Medulla oblongata (tissue), 1 donor: ENCODE data around the gene TRIM65.

Experiments used
- DNase-seq: peaks from one replicate; pipeline ENCODE4 v3.0.0-alpha.2; 2015; ENCODE audit errors: extremely low spot score

Gene TRIM65

DNA sequence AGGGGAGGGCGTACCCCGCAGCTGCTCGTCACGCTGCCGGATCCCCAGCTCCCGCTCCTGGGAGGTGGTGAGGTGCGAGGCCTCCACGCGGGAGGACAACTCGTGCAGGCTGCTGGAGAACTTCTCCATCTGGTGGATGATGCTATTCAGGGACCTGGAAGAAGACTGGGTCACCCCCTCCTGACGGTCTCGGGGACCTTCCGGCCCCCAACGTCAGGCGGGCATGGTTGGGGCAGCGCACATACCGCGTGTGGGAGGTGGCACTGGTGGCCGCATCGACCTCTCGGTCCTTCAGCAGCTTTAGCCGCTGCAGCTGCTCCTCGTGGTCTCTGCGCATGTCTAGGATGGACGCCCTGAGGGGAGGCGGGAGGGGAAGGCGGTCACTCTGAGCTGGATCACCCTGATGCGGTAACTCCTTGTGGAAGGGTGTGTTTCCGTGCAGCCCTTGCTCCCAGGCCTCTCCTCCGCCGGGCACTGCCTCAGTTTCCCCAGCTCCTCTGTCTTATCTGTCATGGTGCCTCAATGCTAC, 21.2 kb upstream of the TRIM65 start:
- no peak for DNase-seq

DNA sequence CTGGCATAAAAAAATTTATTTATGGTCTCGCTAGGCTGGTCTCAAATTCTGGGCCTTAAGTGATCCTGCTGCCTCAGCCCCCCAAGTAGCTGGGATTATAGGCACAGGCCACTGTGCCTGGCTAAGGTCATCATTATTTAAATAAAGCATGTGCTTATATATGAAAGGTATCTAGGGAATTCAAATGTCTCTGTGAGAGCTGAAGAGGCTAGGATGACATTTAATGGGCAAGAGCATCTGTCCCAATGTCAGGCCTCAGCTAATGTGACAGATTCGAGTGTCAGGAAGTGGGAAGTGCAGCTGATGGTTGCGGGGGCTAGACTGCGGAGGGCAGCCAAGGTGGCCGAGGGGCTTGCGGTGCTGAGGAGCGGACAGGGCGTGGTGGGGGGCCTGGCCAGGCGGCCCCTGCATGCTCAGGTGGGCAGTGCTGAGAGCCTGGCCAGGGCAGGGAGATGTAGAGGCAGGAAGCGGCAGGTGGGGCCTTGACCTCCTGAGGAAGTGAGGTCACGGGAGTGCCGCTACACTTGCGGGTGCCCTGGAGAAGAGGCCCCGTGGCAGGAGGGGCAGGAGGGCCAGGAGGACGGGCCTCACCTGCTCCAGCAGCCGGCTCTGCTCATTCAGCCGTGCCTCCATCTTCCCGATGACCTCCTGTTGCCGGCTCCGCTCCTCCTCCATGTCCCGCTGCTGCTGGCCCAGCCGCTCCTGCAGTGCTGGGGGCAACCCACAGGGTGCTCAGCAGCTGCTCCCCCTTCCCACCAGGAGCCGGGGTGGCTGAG, 20.6 kb upstream of the TRIM65 start:
- no peak for DNase-seq

DNA sequence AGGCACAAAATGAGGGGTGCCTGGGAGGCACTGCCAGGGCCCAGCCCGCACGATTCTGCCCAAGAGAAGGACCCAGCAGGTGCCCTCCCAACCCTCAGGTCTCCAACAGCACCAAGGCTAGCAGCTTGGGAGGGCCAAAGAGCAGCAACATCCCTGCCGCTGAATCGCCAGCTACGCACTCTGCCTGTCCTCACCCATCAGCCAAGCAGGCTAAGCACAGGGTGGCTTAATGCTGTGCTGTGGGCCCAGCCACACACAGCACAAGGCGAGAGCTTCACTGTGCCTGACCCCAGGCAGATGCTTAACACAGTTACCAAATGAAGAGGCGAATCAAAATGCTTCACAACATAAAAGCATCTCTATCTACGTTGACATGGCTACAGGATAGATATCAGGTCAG, 18.5 kb upstream of the TRIM65 start:
- no peak for DNase-seq

DNA sequence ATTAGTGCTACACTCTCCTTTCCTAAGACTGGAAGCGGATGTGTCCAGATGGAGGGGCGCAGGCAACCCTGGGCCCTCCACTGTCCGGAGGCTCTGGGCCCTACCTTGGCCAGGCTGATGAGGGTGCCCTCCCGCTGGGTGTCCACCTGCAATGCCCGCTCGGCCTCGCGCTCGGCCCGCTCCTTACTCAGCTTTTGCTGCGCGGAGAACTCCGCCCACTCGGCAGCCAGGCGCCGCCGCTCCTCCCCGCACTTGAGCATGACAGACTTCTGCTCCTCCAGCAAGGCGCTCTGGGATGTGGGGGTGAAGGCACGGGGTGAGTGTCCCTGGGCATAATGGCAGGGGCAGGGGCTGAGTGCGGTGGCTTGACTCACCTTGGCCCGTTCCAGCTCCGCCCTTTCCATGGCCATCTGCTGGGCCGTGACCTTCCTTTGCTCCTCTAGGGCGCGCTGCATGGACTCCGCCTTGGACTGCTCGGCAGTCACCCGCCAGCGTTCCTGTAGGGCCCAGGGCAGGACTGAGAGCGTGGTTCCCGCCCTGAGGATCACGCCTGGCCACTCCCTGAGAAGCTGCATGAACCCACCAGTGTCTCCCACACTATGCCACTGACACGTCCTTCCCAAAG, 18.0 kb upstream of the TRIM65 start:
- no peak for DNase-seq

DNA sequence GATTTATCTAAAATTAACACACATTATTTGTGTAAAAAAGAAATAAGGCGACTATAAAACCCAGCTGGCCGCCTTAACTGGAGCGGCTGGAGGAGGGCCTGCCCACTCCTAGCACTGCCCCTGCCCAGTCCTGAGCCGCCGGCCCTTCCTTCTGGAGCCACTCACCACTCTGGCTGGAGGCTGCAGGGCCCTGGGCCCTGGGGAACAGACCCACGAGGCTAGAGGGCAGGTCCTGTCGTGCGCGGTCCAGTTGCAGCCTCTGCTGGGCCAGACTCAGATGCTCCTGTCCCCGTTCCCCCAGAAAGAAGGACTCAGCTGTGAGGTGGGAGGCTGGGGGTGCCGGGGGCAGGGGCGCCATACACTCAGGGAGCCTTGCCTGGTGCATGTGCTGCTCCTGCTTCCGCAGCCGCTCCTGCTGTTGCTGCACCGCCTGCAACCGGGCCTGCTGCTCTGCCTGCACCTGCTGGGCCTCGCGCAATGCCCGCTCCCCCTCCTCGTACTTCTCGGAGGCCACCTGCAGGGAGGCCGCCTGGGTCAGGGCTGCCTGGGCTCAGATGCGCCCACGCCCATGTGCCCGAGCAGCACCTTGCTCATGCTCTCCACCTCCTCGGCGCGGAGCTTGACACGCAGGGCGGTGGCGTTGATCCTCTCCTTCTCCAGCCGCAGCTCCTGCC, 16.9 kb upstream of the TRIM65 start:
- DNase-seq: no peak

DNA sequence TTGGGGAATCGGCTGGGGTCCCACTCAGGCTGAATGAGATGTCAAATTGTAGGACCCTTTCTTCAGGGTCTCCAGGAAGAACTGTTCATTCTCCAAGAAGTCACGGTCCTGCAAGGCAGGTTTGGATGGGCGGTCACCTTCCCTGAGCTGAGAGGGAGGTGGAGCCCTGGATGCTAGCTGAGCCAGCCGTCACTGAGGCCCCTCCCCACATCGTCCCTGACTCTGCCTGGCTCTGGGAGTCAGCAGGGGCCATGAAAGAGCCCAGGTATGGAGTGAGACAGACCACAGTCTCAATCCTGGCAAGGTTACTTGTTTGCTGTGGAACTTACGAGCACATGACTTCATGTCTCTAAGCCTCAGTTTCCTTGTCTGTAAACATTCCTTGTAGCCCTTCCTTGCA, 13.9 kb upstream of the TRIM65 start:
- DNase-seq: no peak

DNA sequence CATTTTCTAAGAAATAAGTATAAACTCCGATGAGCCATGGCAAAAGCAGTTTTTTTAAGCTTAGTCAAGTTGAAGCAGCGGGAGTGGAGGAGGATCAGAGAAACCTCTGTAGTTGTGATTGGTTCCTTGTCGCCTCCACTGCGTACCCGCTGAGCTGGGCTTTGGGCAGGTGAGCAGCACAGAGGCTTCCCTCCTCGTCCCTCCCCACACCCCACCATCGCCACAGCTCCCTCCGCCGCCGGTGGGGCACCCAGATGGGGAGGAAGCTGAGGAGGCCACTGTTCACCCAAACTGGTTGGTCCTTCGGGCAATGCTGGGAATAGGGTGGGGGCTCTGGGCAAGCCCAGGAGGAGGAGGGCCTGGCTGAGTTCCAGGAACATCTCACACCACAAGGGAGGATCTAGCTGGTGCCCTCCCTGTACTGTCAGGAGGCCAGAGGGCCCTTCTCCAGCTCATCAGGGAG, 13.1 kb upstream of the TRIM65 start:
- no peak for DNase-seq

DNA sequence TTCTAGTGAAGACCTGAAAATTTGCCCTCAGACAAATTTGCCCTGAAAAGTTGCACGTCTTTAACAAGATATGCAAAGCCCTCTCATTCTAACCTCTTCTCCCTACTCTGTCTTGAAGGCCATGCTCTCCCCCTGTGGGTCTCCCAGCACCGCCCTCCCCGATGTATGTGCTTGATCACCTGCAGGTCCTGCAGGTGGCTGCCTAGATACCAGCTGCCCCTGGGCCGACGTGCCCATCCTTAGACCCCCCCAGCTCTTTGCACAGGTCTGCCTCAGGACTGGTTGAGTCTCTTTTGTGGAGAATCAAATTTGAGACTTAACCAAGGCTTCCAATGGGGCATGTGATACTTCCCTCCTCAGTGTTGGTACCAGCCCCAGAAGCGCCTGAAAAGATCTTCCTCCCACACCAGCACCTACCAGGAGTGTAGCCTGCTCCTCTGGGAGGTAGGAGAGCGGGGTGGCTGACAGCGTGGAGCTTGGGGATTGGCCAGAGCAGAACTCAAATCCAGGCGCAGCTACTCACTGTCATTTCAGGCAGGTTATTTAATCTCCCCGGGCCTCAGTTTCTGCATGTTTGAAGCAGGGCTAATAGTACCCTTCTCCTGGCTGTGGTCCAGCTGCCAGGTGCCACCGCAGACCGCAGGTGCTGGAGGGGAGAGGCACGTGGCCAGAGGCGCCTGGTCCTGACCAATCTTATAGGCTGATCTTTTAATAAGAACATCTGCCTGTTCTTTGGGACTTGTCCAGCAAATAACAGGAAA, 12.5 kb upstream of the TRIM65 start:
- no peak for DNase-seq

DNA sequence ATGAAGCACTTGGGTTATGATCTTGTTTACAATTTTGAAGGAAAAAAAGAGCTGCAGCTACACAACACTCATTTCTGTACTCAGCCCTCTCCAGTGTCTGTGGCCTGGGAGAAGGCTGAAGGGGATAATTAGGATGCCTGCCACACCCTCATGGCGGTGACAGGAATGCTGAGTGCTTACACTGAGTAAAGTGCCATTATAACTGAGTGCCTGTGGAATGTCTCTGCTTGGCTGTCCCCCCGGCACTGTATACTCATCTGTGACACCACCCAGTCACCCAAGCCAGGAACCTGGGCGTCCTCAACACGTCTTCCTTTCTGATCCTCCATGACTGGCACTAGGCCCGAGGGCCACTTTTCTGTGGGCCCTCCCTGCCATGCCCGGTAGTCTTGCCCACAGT, 11.4 kb upstream of the TRIM65 start:
- DNase-seq: no peak

DNA sequence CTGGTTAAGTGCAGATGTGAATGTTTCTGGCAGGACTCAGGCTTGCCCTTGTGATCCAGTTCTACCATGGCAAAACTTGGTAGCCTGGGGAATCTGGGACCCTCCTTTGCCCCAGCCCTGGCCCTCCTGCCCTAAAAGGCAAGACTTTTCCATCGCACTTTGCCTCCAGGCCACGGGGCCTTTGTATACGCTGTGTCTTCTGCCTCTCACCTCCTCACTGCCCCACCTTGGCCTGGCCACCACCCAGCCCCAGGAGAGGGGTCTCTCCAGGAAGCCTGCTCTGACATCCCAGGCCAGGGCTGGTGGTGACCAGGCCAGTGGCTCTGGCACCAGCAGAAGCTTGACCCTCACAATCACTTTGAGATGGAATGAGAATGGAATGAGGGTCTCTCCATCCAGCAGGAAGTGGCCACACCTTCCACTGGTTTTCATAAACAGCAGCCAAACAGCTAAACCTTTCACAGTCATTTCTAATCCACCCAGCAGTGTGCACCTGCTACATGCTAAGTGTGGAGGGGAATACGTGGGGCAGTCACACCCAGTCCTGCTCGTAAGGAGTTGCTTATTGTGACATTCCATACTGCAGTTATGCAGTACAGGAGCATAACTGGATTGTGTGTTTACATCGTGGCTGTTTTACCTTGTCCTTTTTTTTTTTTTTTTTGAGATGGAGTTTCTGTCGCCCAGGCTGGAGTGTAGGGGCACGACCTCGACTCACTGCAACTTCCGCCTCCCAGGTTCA, 9.6 kb upstream of the TRIM65 start:
- DNase-seq: no peak

DNA sequence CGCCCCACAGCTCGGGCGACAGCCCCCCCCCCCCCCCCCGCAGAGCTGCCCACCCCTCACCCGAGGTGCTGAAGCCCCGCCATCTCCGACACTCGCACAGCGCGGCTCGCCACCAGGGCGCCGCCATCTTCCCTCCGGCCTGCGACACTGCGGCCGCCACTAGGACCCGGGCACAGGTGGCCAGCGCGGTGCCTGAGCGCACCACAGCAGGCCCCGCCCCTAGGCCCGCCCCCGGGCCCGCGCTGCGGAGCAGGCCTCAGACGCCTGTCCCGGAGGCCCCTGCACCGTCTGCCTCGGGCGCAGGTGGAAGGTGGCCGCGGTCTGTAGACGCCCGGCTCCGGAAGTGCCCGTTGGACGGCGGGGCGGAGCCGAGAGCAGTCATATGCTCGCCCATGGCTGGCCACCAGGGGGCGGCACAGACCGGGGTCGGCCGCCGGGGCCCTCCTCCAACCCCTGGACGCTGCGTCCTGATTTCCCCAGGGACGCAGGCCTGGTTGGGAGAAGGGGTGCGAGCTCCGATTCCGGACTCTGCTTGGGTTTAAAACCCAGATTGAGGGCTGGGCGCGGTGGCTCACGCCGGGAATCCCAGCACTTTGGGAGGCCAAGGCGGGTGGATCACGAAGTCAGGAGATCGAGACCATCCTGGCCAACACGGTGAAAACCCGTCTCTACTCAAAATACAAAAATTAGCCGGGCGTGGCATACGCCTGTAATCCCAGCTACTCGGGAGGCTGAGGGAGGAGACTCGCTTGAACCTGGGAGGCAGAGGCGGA, 8.2 kb upstream of the TRIM65 start, which contains the start of gene MRPL38:
Gene MRPL38 (minus strand): TSS at position 136 of the 773 bp plus-strand sequence. CDS start 9 bp downstream, at position 127.
- peak; percentile 90 for DNase-seq

DNA sequence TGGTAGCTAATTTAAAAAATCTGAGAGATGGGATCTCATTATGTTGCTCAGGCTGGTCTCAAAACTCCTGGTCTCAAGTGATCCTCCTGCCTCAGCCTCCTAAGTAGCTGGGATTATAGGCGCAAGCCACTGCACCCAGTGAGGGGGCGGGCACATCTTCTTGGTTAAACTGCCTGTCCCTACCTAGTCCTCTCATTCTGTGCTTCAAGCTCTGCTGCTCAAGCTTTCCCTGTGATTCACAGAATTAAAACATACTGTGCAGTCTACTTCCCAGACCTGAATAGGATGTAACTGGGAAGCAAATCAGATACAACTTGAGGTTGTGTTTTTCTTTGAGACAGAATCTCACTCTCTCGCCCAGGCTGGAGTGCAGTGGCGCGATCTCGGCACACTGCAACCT, 5.7 kb upstream of the TRIM65 start:
- DNase-seq: no peak

DNA sequence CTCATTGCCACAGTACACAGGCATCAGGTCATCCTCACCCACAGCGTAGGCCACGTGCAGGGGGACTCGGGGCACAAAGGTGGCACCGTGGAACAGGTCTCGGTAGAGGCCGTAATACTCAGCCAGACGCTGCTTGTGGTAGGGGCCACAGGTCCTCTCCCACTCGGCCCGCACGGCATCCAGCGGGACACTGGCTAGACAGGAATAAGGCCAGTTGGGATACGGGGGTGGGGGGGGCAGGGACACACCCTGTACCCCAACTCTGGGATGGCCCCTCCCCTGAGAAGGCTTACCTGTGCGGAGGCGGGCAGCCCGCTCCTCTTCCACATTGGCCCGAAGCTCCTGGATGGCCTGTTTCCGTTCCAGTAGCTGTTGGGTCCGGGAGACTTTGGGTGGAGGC, 5.0 kb upstream of the TRIM65 start:
- DNase-seq: no peak

DNA sequence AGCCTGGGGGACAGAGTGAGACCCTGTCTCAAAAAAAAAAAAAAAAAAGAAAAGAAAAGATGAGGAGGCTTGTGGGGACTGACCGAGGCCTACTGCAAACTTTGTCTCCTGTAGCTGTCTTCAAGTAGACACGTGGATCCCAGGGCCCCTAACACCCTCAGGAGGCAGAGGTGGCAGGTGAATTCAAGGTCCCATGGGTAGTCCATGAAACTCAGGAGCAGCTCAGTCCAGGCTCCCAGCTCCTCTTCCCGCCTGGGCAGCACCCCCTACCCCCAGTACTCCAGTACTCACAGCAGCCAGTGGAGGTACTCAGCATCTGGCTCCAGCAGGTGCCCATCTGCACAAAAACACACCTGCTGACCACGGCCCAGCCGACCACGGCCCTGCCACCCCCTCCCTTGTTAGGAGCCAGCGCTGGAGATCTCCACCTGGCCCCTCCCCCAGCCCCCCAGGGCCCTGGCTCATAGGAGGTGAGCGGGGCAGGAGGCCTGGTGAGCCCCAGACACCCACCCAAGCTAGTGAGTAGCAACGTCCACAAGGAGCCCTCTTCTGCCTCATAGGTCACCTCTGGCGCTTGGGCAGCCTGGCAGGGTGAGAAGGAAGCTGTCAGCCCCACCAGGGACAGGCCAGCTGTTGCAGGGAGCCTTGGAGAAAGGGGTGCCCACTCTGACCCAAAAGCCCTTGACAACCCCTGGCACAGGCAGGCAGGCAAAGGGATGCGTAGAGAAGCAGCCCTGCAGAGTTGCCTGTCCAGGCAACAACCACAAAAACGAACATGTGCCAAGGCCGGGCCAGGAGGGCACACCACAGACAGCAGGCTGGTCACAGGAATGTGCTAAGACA, 4.2 kb upstream of the TRIM65 start:
- DNase-seq: no peak

DNA sequence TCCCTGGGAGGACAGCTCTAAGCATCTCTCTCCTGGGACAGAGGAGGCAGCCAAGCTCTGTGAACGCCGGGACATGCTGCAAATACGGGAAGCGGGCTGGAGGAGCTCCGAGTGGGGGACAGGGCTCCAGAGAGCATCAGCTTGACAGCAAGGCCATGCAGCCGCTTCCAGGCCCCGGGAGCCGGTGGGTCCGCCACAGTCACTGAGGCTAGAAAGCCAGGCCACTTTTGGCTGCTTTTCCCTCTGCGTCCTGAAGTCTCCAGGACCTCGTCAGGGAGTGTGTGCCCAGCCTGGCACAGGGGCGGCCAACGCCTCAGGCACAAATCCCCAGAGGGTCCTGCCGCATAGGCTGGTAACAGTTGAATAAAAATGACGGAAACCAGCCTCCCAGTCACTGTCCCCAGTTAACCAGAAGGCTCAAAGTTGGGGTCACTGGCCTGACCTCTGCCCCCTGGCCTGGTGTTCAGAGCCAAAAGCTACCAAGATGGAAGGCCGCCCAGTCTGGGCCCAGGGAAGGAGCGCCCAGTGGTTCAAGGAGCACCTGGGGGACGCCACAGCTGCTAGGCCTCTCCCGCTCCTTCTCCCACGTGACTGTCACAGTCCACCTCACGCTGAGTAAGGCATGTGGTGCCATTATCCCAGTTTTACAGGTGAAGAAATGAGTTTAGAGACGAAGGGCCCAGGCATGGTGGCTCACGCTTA, 3.2 kb upstream of the TRIM65 start:
- DNase-seq: no peak

DNA sequence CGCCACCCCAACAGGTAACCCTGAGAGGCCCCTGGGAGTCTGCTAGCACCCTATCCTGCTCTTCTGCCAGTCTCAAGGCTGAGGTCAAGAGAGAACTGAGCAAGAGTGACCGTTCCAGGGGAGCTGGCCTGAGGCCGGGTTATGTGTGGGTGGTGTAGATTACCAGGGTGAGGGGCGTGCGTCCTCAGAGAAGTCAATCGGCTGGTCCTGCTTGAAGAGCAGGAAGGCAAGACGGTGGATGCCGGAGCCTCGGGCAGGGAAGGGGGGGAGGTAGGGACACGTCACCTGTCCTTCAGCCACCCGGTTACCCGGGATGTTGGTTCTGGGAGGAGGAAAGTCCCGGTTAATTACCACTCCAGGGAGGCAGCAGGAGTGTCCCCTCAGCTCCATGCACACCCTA, 2.6 kb upstream of the TRIM65 start:
- no peak for DNase-seq

DNA sequence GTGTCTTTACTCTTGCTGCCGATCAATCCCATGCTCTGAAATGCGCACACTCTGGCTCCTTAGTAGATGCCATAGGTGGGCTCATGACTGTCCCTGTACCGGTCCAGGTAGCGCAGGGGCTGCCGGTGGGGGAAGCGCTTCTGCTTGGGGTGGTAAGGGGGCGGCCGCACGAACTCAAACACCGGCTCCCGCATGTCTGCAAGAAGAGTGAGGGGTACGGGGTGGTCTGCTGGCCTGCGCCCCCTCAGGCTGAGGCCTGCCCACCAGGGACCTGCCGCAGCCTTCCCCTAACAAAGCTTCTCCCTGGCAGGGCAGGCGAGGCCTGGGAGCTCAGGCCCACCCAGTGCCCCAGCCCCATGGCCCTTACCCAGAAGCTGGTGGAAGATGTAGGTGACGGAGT, 2.0 kb upstream of the TRIM65 start:
- no peak for DNase-seq

DNA sequence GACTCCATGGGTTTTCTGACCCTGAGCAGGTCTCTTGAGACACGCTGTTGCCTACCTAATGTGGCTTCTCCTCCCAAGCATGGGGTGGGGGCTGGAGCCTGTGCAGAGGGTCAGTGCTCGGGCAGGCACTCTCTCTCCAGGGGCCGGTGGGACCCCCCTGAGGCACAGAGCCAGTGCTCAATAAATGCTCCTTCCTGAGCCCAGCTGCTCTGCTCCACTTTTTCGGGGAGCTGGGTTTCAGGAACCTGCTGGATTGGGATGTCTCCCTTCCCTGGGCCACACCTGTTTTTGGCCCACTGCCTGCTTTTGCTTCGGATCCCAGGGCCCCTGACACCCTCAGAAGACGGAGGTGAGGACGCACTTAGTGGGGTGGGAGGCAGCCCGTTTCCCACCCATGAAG, 1.3 kb upstream of the TRIM65 start:
- no peak for DNase-seq
